Measurements from ENCODE around the gene ELMO3.

Gene ELMO3

DNA sequence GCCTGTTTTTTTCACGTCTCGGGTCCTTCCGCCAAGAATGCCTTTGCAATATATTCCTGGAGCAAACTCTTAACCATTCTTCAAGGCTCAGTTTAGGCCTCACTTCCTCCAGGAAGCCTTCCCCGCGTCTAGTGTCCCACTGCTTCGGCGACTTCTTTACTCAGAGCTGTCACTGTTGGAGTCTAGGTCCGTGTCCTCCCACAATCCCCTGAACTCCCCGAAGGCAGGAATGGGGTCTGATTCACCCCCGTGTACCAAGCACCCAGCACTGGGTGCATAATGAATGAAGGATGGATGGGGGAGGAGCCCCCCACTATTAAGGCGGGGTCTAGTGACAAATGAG is 15.7 kb upstream of the ELMO3 start:
- DNase-seq = no peak

DNA sequence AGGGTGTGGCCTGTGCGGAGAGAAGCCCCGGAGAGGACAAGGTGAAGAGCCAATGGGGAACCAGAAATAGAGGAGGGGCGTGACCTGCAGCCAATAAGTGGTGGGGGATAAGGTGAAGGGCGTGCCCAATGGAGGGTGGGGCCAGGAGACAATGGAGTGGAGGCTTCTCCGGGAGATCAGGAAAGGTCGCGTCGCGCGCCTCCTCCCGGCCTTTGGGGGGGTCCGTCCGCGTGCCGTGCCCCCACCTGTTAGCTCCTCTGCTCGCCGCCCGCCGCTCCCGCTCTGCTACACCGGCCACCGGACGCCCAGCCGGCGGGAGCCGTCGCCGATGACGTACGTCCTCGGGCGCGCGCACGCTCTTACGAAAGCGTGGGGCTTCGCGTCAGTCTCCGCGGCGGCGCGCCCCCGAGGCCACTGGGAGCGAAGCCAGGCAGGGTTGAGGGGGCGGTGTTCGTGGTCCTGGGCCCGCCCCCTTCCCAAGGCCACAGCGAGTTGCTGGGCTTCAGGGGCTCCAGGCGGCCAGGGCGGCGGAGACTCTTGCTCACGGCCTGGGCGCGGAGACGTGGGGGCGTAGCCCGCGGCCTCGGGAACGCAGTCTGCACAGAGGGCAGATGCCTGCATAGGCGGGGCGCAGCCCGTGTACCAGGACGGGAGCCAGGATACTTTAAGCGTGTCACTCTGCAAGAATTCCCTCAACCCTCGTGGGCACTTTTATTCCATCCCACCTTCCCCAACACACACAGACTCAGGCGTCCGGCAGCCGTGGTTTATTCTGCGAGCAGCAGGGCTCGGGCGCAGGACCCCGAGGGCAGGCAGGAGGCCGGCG is 15.1 kb upstream of the ELMO3 start, which contains the start of gene MATCAP1:
MATCAP1 (minus strand) TSS at position 337 of the 826 bp plus-strand sequence. CDS start 3,353 bp downstream, outside the sequence.
- peak; percentile 76 for DNase-seq

DNA sequence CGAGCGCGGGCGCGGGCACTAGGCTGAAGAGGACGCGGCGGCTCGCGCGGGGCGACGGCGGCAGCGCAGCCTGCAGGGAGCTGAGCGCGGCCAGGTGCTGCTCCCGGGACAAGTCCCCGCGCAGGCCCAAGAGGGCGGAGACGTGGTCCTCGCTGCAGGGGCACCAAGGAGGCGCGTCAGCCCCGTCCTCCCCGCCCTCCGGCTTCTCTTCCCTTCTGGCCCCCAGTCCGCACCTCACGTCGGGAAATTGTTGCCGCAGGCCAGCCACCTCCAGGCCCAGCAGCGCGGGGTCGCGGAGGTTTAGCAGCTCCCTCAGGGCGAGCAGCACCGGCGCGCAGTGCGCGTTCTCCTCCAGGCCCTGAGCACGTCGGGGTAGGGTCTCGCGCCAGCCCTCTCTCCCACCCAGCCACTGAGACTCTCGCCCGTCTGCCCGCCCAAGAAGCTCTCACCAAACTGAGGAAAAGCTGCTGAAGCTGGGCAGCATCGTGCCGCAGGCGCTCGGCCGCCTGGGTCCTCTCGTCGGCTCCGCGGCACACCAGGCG is 14.4 kb upstream of the ELMO3 start:
- DNase-seq = no peak

DNA sequence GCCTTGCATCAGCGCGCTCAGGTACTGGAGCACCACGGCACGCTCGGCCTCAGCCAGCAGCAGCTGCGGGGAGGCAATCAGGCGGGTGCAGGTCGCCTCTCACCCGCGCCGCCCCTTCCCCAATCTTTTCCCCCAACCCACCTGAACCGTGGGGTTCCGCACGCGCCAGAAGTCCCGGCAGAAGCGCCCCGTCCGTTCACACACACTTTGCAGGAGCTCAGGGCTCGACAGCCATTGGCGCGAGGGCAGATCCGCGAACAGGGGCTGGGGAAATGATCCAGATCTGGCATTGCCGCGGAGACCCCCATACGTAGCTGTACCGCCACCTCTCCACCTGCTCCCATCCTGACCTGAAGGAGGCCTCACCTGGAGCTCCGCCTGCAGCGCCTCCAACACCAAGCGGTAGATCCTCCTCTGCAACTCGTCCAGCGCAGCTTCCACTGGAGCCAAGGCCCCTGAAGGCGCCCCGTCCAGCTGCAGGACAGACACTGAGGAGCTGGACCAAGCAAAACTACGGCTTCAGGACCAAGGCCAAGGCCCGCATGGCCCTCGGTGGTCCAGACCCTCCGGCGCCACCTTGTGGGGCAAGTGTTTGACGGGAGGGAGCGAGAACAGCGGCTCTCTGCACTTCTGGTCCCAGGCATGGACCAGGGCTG is 13.8 kb upstream of the ELMO3 start:
- DNase-seq = no peak

DNA sequence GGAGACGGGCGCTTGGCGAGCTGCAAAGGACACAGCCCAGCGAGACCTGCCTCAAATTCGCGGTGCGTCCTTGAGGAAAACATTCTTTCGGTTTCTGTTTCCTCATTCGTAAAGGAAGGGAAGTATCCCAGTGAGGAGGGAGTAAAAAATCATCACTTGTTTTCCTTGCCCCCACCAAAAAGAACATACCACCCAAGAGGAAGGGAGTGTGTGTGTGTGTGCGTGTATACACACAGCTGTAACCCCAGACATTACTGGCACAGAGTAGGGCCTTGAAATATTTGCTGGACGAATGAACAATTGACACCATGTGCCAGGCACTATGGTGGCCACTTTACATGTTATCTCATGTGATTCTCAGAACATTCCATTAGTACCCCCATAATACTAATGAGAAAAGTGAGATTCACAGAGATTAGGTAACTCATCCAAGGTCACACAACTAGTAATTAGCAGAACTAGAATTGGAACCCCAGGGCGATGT is 13.2 kb upstream of the ELMO3 start:
- no peak for DNase-seq

DNA sequence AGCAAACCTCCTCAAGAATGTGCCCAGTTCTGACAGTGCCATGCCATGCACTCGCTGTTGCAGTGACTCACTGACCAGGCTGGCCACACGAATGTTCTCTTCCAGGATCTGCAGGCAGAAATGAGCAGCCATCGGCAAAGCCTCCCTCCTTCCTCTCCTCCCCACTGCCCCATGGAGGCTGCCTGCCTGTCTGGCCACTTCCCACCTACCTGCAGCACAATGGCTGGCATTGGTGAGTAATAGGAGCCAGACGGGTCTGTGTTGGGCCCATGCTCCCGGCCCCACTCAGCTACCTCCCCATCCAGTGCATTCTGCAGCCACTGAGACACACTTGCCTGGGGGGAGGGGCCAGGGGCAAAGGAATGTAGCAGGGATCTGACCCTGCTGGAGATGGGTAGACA is 12.4 kb upstream of the ELMO3 start:
- no peak for DNase-seq

DNA sequence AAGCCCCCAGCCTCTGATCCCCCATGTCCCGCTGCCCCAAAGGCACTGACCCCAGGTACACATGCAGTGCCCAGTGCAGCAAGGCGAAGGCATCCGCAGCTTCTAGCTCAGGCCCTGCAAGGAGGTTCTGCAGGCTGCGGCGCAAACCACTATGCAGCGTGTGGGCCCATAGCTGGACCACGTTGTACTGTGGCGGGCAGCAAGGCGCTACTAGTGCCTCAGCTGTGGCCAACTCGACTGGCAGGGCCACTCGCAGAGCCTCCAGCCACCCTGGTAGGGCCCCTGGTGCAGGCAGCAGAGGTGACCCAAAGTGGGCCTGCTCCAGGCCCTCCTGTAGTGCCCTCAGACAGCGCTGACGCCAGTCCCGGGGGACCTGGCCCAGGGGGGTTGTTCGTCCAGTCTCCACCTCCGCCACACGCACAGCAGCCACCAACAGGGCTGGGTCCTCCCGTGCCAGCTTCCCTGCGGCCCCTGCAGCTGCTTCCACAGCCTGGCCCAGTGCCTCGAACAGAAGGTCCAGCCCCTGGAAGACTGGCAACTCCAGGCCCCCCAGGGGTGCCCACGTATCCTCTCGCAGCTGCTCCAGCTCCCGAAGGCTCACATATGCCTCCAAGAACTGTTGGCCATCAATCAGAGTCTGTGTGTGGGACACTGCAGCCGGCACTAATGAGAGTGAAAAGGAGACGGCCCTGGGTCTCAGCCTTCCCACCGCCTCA is 11.6 kb upstream of the ELMO3 start:
- no peak for DNase-seq

DNA sequence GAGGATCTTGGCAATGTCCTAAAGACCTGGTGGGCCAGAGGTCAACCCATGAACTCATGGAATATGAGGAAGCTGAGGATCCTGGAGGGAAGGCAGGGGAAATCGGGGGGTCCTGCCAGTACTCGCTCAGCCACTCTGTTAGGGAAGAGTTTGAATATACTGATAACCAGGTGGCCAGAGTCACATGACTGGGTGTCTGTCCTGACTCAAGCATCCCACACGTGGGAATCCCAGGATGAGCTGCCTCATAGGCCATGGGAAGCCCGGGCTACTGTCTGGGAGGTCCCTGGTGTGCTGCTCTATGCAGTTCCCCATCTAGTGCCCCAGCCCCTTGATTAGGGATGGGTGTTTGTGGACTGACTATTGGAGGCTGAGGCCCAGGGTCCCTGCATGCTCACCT is 10.6 kb upstream of the ELMO3 start:
- DNase-seq = no peak

DNA sequence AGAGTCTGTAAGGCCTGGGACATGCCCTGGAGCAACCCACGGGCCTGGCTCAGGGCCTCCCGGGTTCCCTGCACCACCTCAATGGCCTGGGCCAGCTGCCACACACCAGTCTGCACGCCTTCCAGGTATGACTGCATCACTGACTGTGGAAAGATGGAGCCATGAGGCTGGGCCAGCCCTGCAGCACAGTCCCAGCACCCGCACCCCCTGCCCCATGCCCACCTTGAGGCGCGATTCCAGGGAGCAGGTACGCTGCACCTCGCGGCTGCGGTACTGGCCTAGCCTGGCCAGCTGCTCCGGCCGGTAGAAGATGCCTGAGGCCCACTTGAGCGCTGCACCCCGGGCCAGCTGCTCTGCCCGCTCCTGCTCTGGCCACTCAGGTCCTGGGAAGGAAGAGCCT is 10.1 kb upstream of the ELMO3 start:
- no peak for DNase-seq

DNA sequence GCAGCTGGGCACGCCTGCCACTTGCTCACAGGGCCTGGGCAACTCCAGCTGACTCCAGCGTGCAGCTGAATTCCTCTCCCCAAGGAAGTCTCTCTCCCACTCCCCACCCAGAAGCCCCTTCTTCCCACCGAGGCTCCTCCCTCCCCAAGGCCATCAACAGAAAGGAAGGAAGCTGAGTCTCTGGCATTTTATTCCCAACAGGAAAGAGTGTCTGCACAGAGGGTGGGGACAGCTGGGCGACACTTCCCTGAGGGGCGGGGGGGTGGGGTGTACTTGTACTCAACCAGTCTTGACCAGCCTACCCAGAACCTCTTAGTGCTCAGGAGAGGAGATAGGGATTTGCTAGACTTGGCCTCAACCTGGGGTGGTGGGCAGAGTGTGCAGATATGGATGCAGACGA is 8.9 kb upstream of the ELMO3 start, which contains the start of gene EXOC3L1:
EXOC3L1 (minus strand) TSS at position 96 of the 400 bp plus-strand sequence. CDS start 460 bp downstream, outside the sequence.
- DNase-seq = no peak

DNA sequence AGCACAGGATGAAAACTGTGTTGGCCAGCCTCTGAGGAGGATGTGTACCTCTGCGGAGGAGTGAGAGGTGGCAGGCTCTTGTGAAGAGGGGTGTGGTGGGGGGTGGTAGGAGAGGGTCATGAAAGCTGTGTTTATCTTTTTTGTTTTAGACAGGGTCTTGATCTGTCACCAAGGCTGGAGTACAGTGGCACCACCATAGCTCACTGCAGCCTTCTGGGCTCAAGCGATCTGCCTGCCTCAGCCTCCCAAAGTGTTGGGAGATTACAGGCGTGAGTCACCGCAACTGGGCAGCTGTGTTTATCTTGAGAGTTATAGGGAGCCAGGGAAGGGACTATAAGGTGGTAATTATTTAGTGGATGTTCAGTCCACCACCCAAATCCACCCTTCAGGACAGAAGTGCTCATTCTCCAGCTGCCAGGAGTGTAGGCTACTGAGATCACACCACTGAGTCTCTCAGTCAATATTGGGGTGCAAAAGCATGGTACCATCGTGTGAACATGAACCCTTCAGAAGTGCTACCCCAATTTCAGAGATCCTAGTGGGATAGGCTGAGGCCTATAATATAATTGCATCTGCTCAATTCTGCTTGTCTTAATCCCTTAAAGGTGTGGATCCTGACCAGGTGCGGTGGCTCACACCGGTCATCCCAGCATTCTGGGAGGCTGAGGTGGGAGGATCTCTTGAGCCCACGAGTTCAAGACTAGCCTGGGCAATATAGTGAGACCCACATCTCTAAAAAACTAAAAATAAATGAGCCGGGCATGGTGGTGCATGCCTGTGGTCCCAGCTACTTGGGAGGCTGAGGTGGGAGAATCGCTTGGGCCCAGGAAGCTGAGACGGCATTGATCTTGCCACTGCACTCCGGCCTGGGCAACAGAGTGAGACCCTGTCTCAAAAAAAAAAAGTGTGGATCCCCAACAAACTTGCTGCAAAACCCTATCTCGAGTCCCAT is 8.2 kb upstream of the ELMO3 start:
- DNase-seq = no peak

DNA sequence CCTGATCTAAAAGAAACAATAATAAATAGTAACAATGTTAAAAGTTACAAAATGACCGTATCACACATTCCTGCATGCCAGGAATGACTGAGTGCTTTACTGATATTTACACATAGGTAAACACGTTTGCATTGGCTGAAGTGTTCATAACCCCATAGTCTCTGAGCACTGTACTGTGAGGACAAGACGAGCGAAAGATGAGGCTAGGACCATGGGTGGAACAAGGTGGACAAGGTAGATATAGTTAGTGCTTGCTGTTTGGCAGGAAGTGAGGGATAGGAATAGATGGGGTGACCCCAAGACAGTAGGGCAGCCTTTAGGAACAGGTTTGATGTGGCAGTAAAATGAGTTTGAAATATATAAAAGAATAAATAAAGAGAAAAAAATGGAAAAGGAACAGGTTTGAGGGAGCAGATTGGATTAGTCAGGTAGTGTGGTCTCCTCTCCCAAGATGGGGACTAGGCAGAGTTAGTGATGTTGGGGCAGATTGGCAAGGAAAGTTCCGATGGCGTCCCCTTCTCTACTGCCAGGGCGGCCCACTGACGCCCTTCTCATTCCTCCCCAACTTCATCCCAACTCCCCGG is 7.4 kb upstream of the ELMO3 start:
- no peak for DNase-seq

DNA sequence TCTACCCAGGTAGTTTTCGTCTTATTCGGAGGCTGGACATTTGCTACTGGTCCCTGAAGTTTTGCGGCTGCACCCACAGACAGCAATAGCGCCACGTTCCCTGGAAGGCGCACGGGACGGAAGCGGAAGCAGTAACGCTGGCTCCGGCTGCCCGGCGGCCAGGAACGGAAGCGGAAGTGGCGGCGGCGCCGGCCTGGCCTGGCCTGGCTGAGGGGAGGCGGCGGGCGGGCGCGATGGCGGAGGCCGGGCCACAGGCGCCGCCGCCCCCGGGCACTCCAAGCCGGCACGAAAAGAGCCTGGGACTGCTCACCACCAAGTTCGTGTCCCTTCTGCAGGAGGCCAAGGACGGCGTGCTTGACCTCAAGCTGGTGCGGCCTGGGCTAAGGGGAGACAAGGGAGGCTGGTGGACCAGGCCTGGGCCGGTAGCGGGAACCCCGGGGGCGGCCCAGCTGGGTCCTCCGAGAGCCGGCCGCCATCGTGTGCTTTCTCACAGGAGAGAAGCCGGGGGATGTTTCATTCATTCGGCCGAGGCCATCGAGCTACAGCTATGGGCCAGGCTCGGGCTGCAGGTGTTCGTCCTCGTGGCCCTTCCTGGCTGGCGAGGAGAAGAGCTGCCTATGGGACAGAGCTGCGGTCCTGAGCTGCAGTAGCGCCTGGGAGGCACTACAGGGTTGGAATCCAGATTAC is 6.8 kb upstream of the ELMO3 start, which contains the start of gene E2F4:
E2F4 (plus strand) TSS at position 161 of the 687 bp plus-strand sequence; CDS start at position 234, 73 bp downstream.
- DNase-seq = peak; percentile 68

DNA sequence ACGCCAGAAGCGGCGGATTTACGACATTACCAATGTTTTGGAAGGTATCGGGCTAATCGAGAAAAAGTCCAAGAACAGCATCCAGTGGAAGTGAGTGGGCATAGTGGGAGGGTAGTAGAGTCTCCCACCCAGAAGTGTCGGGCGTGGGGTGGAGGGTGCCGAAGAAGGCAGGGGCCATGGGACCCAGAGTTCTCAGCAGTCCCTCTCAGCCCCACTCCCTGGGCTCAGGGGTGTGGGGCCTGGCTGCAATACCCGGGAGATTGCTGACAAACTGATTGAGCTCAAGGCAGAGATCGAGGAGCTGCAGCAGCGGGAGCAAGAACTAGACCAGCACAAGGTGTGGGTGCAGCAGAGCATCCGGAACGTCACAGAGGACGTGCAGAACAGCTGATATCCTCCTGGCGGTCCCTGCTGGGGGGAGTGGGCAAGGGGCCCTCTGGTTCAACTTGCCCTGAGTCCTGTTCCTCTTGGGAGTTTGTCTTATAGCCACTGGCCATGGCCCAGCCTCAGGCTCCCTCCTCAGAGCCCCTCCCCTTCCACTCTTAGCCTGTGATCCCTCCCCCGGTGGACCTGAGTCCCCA is 6.1 kb upstream of the ELMO3 start:
- DNase-seq = no peak

DNA sequence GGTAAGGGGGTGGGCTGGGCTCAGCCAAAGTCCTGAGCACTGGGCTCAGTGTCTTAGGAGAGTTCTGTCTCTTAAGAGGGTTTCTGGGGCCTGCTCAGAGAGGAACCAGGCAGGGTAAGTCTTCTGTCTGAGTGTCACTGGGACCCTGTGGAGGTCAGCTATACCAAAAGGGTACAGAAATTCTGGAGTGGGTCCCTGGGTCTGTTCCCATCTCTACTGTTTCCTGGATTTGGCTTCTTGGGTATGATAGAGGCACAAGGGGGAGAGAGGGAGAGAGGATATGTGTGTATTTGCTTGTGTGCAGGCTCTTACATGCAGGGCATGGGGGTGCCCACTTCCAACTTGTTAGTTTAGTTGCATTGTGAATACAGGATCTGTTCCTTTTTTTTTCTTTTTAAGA is 5.4 kb upstream of the ELMO3 start:
- DNase-seq = no peak

DNA sequence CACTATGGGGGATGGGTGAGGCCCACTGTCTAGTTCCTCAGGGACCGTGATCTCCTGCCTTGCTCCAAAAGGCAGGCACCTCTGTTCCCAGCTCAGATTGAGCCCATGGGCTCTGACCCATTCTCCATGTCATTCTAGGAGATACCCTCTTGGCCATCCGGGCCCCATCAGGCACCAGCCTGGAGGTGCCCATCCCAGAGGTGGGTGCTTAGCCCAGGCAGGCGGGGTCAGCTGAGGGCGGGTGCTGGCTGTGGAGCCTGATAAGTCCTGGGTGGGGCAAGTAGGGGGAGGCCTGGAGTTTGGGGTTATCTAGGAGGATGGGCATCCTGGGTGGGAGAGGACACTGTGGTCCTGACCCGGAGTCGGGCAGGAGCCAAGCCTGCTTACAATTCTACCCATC is 4.7 kb upstream of the ELMO3 start:
- DNase-seq = no peak

DNA sequence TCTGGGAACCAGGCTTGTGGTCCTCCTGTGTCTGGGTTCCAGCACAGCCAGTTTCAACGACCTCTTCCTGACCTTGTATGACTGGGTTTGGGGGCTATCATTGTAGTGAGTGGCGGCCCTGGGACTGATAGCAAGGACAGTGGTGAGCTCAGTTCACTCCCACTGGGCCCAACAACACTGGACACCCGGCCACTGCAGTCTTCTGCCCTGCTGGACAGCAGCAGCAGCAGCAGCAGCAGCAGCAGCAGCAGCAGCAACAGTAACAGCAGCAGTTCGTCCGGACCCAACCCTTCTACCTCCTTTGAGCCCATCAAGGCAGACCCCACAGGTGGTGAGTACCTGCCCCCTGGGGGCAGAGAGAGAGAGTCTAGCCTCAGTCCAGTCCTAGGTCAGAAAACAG is 3.3 kb upstream of the ELMO3 start:
- no peak for DNase-seq

DNA sequence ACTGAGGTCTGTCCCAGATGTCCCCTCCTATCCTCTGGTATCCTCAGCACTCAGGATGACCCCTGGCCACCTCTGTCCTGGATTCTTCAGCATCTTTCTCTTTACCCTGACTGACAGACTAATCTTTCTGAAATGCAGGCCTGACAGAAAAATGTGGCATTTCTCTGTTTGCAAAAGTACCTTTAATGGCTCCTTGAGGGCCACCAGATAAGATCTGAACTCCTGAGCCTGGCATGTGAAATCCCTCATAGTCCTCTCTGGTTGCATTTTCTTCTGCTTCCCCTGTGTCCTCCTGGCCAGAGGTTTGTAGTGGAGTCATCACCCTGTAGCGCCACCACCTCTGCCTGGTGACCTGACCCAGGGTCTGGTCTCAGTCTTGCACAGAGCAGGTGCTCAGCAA is 2.0 kb upstream of the ELMO3 start:
- DNase-seq = no peak

DNA sequence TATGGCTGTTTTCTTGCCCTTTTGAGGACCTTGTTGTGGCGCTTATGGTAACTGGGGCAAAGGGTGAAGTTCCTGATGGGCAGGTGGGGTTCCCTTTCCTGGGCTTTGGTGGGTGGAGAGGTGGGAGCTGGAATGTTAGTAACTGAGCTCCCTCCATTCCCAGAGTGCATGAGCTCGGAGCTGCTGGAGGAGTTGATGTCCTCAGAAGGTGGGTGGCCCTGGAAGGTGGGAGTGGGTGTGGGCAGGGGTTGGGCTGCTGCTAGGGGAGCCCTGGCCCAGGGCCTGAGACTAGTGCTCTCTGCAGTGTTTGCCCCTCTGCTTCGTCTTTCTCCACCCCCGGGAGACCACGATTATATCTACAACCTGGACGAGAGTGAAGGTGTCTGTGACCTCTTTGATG is 1.2 kb upstream of the ELMO3 start:
- no peak for DNase-seq

DNA sequence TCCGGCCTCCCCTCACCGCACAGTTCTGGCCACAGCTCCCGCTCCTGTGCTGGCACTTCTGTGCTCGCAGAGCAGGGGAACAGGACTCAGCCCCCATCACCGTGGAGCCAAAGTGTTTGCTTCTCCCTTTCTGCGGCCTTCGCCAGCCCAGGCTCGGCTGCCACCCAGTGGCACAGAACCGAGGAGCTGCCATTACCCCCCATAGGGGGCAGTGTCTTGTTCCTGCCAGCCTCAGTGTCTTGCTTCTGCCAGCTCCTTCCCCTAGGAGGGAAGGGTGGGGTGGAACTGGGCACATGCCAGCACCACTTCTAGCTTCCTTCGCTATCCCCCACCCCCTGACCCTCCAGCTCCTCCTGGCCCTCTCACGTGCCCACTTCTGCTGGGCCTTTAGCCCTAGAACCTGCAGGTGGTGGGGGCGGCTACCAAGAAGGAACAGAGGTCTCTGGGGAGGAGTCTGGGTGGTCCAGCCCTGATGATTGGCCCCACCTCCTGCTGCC is 645 bp upstream of the ELMO3 start:
- no peak for DNase-seq

All from NCI-H774 (cell line).